ENCODE measurements around the gene DNAAF8.

DNA sequence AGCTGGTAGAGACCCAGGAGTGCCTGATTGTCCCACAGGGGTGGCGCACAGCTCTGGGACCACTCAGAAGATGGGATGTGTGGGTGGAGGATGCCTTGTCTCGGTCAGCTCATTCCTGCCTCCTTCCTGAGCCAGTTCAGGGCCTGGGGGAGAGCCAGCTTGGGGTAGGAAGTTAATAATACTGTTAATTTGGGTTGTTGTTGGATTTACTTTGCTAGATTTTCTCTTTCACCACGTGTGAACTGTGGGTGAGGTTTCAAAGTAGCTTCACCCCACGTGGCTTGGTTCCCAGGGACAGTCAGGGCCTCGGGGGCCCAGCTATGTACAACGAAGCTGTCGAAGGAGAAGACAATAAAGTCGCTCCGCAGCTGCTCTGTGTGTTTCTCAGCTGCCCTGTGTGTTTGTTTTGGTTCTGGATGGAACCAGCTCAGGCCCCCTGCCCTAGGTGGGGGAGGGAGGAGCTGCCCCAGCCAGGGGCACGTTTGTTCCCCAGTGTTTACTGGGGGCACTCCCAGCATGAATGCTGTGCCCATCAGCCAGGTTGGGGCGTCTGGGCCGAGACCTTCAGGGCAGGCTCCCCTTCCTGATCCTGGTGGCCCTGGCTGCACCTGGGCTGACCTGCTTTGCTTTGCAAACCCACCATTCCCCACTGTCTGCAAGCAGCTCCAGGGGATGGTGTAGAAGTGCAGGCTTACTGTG is 38.7 kb upstream of the DNAAF8 start:
- TF ChIP-seq, protein P1, sequence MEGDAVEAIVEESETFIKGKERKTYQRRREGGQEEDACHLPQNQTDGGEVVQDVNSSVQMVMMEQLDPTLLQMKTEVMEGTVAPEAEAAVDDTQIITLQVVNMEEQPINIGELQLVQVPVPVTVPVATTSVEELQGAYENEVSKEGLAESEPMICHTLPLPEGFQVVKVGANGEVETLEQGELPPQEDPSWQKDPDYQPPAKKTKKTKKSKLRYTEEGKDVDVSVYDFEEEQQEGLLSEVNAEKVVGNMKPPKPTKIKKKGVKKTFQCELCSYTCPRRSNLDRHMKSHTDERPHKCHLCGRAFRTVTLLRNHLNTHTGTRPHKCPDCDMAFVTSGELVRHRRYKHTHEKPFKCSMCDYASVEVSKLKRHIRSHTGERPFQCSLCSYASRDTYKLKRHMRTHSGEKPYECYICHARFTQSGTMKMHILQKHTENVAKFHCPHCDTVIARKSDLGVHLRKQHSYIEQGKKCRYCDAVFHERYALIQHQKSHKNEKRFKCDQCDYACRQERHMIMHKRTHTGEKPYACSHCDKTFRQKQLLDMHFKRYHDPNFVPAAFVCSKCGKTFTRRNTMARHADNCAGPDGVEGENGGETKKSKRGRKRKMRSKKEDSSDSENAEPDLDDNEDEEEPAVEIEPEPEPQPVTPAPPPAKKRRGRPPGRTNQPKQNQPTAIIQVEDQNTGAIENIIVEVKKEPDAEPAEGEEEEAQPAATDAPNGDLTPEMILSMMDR (IDR thresholded peaks at IDR 0.05), result no peak
- TF ChIP-seq POLR2A (IDR thresholded peaks at IDR 0.05), result no peak

All from adrenal gland (tissue), 5 donors.